Keratinocyte (primary cell): Measurements from ENCODE around the gene ICAM2. TPM values are rescaled to one million over a fixed set of nuclear protein-coding genes. Genes with fewer than 3 reads are reported as not detected.

Experiments
- DNase-seq: peaks from one replicate; pipeline ENCODE4 v3.0.0-alpha.2; 2011; ENCODE audit warnings: low read depth, missing footprints, low spot score
- FAIRE-seq: peaks from 2 replicates; lab custom pipeline; 2011; peaks lifted over from hg19 to GRCh38; lab: Jason Lieb, UNC
- H2AFZ ChIP-seq: 2 replicates; pipeline ENCODE4 v1.6.0; 2012; ENCODE audit warnings: low read length, control low read depth, inconsistent platforms; ENCODE audit not compliant: control insufficient read depth
- H3K27ac ChIP-seq: 2 replicates; pipeline ENCODE4 v1.5.1; 2011; ENCODE audit warnings: low read length; ENCODE audit not compliant: control insufficient read depth, insufficient read depth
- H3K27me3 ChIP-seq: 3 replicates; pipeline ENCODE4 v1.6.0; 2011; ENCODE audit warnings: low read length; ENCODE audit not compliant: control insufficient read depth, insufficient read depth; ENCODE audit errors: extremely low read depth
- H3K36me3 ChIP-seq, 2 experiments: 2 replicates in 1 of 2; 3 replicates in 1 of 2; pipeline ENCODE4 v1.5.1; 2011; ENCODE audit warnings: low read length in 2 of 2, mild to moderate bottlenecking in 1 of 2; ENCODE audit not compliant: control insufficient read depth in 2 of 2, insufficient read depth in 2 of 2; ENCODE audit errors: extremely low read depth in 1 of 2
- H3K4me1 ChIP-seq: 3 replicates; pipeline ENCODE4 v1.5.1; 2011; ENCODE audit warnings: low read length; ENCODE audit not compliant: control insufficient read depth, insufficient read depth; ENCODE audit errors: extremely low read depth
- H3K4me2 ChIP-seq: 3 replicates; pipeline ENCODE4 v1.6.0; 2011; ENCODE audit warnings: low read depth, low read length; ENCODE audit not compliant: control insufficient read depth, insufficient read depth; ENCODE audit errors: extremely low read depth
- H3K4me3 ChIP-seq, 3 experiments: fragments of 200-600 bp in 1 of 3; sonication (generic) in 1 of 3; 2 replicates in 2 of 3; 3 replicates in 1 of 3; pipeline ENCODE4 v1.5.1; 2011 to 2016; ENCODE audit warnings: low read length in 3 of 3, mild to moderate bottlenecking in 3 of 3, control low read depth in 2 of 3, inconsistent platforms in 1 of 3, low read depth in 1 of 3, mixed read lengths in 1 of 3, mixed run types in 1 of 3, moderate library complexity in 1 of 3; ENCODE audit not compliant: control insufficient read depth in 2 of 3, insufficient read depth in 2 of 3; ENCODE audit errors: extremely low read depth in 1 of 3
- H3K79me2 ChIP-seq: 2 replicates; pipeline ENCODE4 v1.6.0; 2012; ENCODE audit warnings: low read length; ENCODE audit not compliant: control insufficient read depth, insufficient read depth
- H3K9ac ChIP-seq: 3 replicates; pipeline ENCODE4 v1.6.0; 2011; ENCODE audit warnings: low read length; ENCODE audit not compliant: control insufficient read depth, insufficient read depth; ENCODE audit errors: extremely low read depth
- H3K9me1 ChIP-seq: 3 replicates; pipeline ENCODE4 v1.6.0; 2011; ENCODE audit warnings: low read length; ENCODE audit not compliant: control insufficient read depth, insufficient read depth; ENCODE audit errors: extremely low read depth
- H3K9me3 ChIP-seq: 2 replicates; pipeline ENCODE4 v1.5.1; 2012; ENCODE audit warnings: low read depth, low read length; ENCODE audit not compliant: control insufficient read depth
- H4K20me1 ChIP-seq: 3 replicates; pipeline ENCODE4 v1.6.0; 2011; ENCODE audit warnings: low read length; ENCODE audit not compliant: control insufficient read depth, insufficient read depth; ENCODE audit errors: extremely low read depth
- EZH2 ChIP-seq: IDR thresholded peaks from one replicate; pipeline ENCODE4 v1.6.1; 2012; ENCODE audit warnings: inconsistent platforms, mild to moderate bottlenecking, low read length, moderate library complexity
- dilution Hi-C: fragments of 300-500 bp; cut with MboI; formaldehyde crosslinking; loops from one replicate; pipeline ENCODE4 v1.7.0; 2020; ENCODE audit warnings: low sequenced_read_pairs; ENCODE audit not compliant: extremely low pct_ligation_motif_present
- polyA plus RNA-seq, 5 experiments: library from polyadenylated mRNA; depleted of rRNA in 3 of 5; stranded (reverse) in 3 of 5; stranded (forward) in 1 of 5; unstranded in 1 of 5; fragments of >200 nt; gene quantifications; 1 replicate in 1 of 5; 2 replicates in 3 of 5; 3 replicates in 1 of 5; pipeline versions ENCODE4 v1.2.1 to v1.2.3, GENCODE V29; 2011 to 2012; ENCODE audit warnings: missing spikeins in 2 of 5, low read depth in 1 of 5, low replicate concordance in 1 of 5
- TF ChIP-seq, protein P1 (sequence below), 3 experiments: IDR thresholded peaks in 1 of 3; conservative IDR thresholded peaks in 1 of 3; optimal IDR thresholded peaks in 1 of 3; 2 replicates in 2 of 3; 3 replicates in 1 of 3; pipeline versions ENCODE3 to v1.5.1; 2011; ENCODE audit warnings: low read length in 3 of 3, mild to moderate bottlenecking in 3 of 3, moderate library complexity in 2 of 3, control low read depth in 1 of 3, inconsistent platforms in 1 of 3; ENCODE audit not compliant: insufficient read depth in 2 of 3; ENCODE audit errors: extremely low read depth in 1 of 3

The ICAM2 gene
- polyA plus RNA-seq, 1 donor (not counting 4 experiments of a cell fraction or from before 2014, with no cell fraction given) = 0.09 TPM

DNA sequence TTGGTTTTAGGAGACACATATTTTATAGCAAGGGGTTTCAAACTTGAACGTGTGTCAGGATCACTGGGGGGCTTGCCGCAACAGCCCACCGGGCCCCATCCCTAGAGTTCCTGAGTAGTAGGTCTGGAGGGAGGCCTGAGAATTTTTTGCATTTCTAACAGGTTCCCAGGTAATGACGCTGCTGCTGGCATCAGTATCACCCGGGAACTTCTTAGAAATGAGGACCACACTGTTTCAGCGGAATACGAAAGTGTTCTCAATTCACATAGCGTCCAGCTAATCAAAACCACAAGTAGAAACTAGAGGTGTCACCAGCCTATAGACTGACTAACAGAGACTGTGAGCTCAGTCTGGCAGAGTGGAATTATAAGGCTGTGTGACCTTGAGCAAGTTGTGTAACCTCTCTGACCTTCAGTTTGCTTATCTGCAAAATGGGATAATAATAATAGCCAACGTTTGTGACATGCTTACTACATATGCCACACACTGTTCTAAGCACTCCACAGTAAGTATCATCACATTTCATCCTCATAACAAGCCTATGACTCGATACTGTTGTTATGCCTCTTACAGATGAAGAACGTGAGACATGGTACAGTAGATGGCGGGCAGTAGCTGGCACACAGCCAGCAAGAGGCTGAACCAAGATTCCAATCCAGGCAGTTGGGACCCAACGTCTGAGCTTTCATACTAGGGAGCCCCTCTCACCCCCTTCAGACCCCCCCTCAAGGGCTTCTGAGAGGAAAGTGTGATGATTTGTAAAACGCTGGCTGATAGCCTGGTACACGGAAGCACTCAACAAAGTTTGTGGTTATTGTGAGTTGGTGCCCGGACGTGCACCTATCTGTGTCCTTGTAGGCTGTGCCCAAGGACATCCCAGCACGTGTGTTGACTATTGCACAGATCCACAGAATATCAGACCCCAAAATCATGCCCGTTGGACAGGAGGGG lies 4.6 kb upstream of the ICAM2 start:
- H2AFZ ChIP-seq = no peak overlapping the region
- H3K4me3 ChIP-seq = no peak overlapping the region
- peak overlapping the region; percentile 19 for H3K4me2 ChIP-seq

DNA sequence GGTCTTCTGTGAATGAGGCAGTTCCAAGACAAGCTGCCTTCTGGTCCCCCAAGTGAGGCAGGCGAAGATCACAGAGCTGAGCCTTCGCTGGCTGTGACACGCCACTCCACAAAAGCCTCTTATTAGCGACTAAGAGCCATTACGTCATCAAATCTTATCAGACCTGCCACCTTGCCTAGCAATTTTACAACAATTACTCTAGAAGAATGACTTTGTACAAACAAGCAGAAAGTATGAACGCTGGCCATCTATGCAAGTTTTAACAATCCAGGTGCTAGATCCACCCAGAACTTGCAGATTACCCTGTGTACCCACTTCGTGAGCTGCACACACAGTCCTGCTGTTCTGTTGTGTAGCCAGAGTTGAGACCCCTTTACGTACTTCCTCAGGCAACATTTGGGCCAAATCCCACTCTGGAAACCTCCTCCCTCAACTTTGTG lies 3.8 kb upstream of the ICAM2 start:
- no peak for DNase-seq
- no peak overlapping the region for H3K4me2 ChIP-seq
- dilution Hi-C loops = no loop called here
- no peak overlapping the region for H2AFZ ChIP-seq
- peaks cover 10% of the 10 kb centered on the region for H3K4me1 ChIP-seq
- no peaks in the 10 kb centered on the region for H3K9me3 ChIP-seq
- H4K20me1 ChIP-seq = no peaks in the 10 kb centered on the region
- TF ChIP-seq, protein P1, sequence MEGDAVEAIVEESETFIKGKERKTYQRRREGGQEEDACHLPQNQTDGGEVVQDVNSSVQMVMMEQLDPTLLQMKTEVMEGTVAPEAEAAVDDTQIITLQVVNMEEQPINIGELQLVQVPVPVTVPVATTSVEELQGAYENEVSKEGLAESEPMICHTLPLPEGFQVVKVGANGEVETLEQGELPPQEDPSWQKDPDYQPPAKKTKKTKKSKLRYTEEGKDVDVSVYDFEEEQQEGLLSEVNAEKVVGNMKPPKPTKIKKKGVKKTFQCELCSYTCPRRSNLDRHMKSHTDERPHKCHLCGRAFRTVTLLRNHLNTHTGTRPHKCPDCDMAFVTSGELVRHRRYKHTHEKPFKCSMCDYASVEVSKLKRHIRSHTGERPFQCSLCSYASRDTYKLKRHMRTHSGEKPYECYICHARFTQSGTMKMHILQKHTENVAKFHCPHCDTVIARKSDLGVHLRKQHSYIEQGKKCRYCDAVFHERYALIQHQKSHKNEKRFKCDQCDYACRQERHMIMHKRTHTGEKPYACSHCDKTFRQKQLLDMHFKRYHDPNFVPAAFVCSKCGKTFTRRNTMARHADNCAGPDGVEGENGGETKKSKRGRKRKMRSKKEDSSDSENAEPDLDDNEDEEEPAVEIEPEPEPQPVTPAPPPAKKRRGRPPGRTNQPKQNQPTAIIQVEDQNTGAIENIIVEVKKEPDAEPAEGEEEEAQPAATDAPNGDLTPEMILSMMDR (optimal IDR thresholded peaks at IDR 0.05 in 1 of 3, IDR thresholded peaks at IDR 0.05 in 1 of 3, conservative IDR thresholded peaks at IDR 0.05 in 1 of 3; ENCODE audit: extremely low read depth in 1 of 3, insufficient read depth in 2 of 3, low read length in 3 of 3) = no peak
- TF ChIP-seq EZH2 = no peak
- H3K4me3 ChIP-seq = no peak overlapping the region
- no peaks in the 10 kb centered on the region for H3K36me3 ChIP-seq
- H3K9me1 ChIP-seq = no peaks in the 10 kb centered on the region
- no peaks in the 10 kb centered on the region for H3K27me3 ChIP-seq
- H3K9ac ChIP-seq = no peak overlapping the region
- H3K27ac ChIP-seq = no peak overlapping the region
- no peak for FAIRE-seq
- no peaks in the 10 kb centered on the region for H3K79me2 ChIP-seq

More for the DNA sequence above, 4.6 kb upstream of the ICAM2 start:
- no peak overlapping the region for H3K9ac ChIP-seq
- H3K9me1 ChIP-seq = no peaks in the 10 kb centered on the region
- TF ChIP-seq, protein P1 (optimal IDR thresholded peaks at IDR 0.05 in 1 of 3, IDR thresholded peaks at IDR 0.05 in 1 of 3, conservative IDR thresholded peaks at IDR 0.05 in 1 of 3; ENCODE audit: extremely low read depth in 1 of 3, insufficient read depth in 2 of 3, low read length in 3 of 3) = no peak
- no peak for TF ChIP-seq EZH2
- no peak for FAIRE-seq
- H3K36me3 ChIP-seq = no peaks in the 10 kb centered on the region
- H3K9me3 ChIP-seq = no peaks in the 10 kb centered on the region
- no peaks in the 10 kb centered on the region for H3K79me2 ChIP-seq
- H3K4me1 ChIP-seq = peaks cover 11% of the 10 kb centered on the region
- no peak overlapping the region for H3K27ac ChIP-seq
- no peaks in the 10 kb centered on the region for H3K27me3 ChIP-seq
- DNase-seq = no peak
- dilution Hi-C loops = no loop called here
- no peaks in the 10 kb centered on the region for H4K20me1 ChIP-seq
